Trophoblast cell (in vitro differentiated cells and primary cell): Measurements from ENCODE around the gene KRTAP17-1.
"Not testable (repeated sequence)": the region's sequence is repeated elsewhere in the genome, so short reads cannot be mapped to it uniquely, and the experiment has no call there.

Experiments used
- DNase-seq, 2 donors: peaks; one replicate each; pipeline ENCODE4 v3.0.0-alpha.2; 2016
- H2AFZ ChIP-seq: 2 replicates; pipeline ENCODE4 v1.6.1; 2013; ENCODE audit warnings: low read length, moderate library complexity, mild to moderate bottlenecking; ENCODE audit not compliant: insufficient read depth, poor library complexity
- H2AK5ac ChIP-seq: 2 replicates; pipeline ENCODE4 v1.6.1; 2013; ENCODE audit warnings: mild to moderate bottlenecking, low read length
- H2BK120ac ChIP-seq: 2 replicates; pipeline ENCODE4 v1.6.1; 2013; ENCODE audit warnings: low read length, mild to moderate bottlenecking, moderate library complexity; ENCODE audit not compliant: insufficient read depth, poor library complexity
- H2BK12ac ChIP-seq: 2 replicates; pipeline ENCODE4 v1.6.1; 2013; ENCODE audit warnings: mild to moderate bottlenecking, low read length, moderate library complexity
- H2BK5ac ChIP-seq: 2 replicates; pipeline ENCODE4 v1.6.1; 2013; ENCODE audit warnings: low read length, low read depth, moderate library complexity, mild to moderate bottlenecking; ENCODE audit not compliant: poor library complexity
- H3K14ac ChIP-seq: 2 replicates; pipeline ENCODE4 v1.6.1; 2013; ENCODE audit warnings: mild to moderate bottlenecking, low read length
- H3K18ac ChIP-seq: 2 replicates; pipeline ENCODE4 v1.6.1; 2013; ENCODE audit warnings: mild to moderate bottlenecking, low read length
- H3K23ac ChIP-seq: 2 replicates; pipeline ENCODE4 v1.6.1; 2013; ENCODE audit warnings: low read length
- H3K27ac ChIP-seq: 2 replicates; pipeline ENCODE4 v1.5.1; 2013; ENCODE audit warnings: low read depth, mild to moderate bottlenecking, inconsistent platforms, low read length, moderate library complexity
- H3K27me3 ChIP-seq: 2 replicates; pipeline ENCODE4 v1.6.1; 2013; ENCODE audit warnings: inconsistent platforms, mild to moderate bottlenecking, low read length, moderate library complexity; ENCODE audit not compliant: insufficient read depth
- H3K36me3 ChIP-seq, 2 experiments: 1 replicate in 1 of 2; 2 replicates in 1 of 2; pipeline ENCODE4 v1.6.1; 2013; ENCODE audit warnings: low read length in 2 of 2, mild to moderate bottlenecking in 2 of 2, moderate library complexity in 1 of 2; ENCODE audit not compliant: insufficient read depth in 2 of 2, control insufficient read depth in 1 of 2
- H3K4ac ChIP-seq: 2 replicates; pipeline ENCODE4 v1.6.1; 2013; ENCODE audit warnings: low read depth, mild to moderate bottlenecking, low read length, moderate library complexity
- H3K4me1 ChIP-seq, 2 experiments: 1 replicate in 1 of 2; 2 replicates in 1 of 2; pipeline ENCODE4 v1.6.1; 2013; ENCODE audit warnings: low read length in 2 of 2, mild to moderate bottlenecking in 2 of 2, moderate library complexity in 1 of 2; ENCODE audit not compliant: insufficient read depth in 2 of 2, control insufficient read depth in 1 of 2
- H3K4me2 ChIP-seq: 2 replicates; pipeline ENCODE4 v1.6.1; 2013; ENCODE audit warnings: inconsistent platforms, mild to moderate bottlenecking, low read length, moderate library complexity
- H3K4me3 ChIP-seq: 2 replicates; pipeline ENCODE4 v1.5.1; 2013; ENCODE audit warnings: mild to moderate bottlenecking, low read depth, low read length, inconsistent platforms
- H3K79me1 ChIP-seq: one replicate; pipeline ENCODE4 v1.6.1; 2013; ENCODE audit warnings: low read length
- H3K79me2 ChIP-seq: 2 replicates; pipeline ENCODE4 v1.6.1; 2013; ENCODE audit warnings: low read length, mild to moderate bottlenecking; ENCODE audit not compliant: control insufficient read depth, insufficient read depth, poor library complexity
- H3K9ac ChIP-seq: 2 replicates; pipeline ENCODE4 v1.6.1; 2013; ENCODE audit warnings: mild to moderate bottlenecking, low read length
- H3K9me3 ChIP-seq: 2 replicates; pipeline ENCODE4 v1.6.1; 2013; ENCODE audit warnings: low read depth, mild to moderate bottlenecking, control low read depth, inconsistent platforms, low read length; ENCODE audit not compliant: insufficient read depth
- H4K12ac ChIP-seq: 2 replicates; pipeline ENCODE4 v1.6.1; 2013; ENCODE audit warnings: low read depth, mild to moderate bottlenecking, low read length, moderate library complexity
- H4K8ac ChIP-seq: 2 replicates; pipeline ENCODE4 v1.6.1; 2013; ENCODE audit warnings: low read depth, mild to moderate bottlenecking, low read length, moderate library complexity
- H4K91ac ChIP-seq: one replicate; pipeline ENCODE4 v1.6.1; 2013; ENCODE audit warnings: low read depth, mild to moderate bottlenecking, low read length, moderate library complexity
- WGBS: extraction: QIAGEN DNeasy Blood & Tissue Kit; methylation state at CpG from one replicate; pipeline ENCODE4 v1.1.7; 2013; ENCODE audit warnings: missing lambda C conversion rate; ENCODE audit not compliant: insufficient read length, insufficient coverage; ENCODE audit errors: extremely low coverage; 5-methylcytosine and 5-hydroxymethylcytosine counted together

The KRTAP17-1 gene

DNA sequence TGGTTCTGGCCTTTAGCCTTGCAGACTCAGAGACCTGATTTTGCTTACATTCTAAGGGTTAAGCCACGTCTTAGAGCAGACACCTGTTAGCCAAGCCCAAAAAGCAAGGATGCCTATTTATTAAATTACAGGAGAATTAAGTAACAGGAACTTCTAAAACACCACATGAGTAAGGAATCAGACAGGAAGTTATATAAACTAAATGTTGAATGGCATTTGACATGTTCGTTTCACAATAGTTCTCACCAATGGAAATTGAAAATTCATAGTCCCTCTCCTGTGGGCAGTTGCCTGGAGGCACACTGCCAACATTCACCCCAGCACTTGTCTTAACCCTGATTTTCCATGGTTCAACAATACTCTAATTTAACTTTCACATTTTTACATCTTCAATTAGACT is 31.0 kb downstream of the KRTAP17-1 start:
- no peak overlapping the region for H2BK120ac ChIP-seq
- no peaks in the 10 kb centered on the region for H3K79me2 ChIP-seq
- no peak overlapping the region for H3K4me3 ChIP-seq
- no peaks in the 10 kb centered on the region for H3K9me3 ChIP-seq
- H4K12ac ChIP-seq: no peak overlapping the region
- H3K27me3 ChIP-seq: no peaks in the 10 kb centered on the region
- H3K4me2 ChIP-seq: no peak overlapping the region
- H3K27ac ChIP-seq: no peak overlapping the region
- H4K91ac ChIP-seq: no peak overlapping the region
- H3K23ac ChIP-seq: no peak overlapping the region
- WGBS: no CpG with 5 or more reads among the region's 2 CpGs
- peak in 1 of 2 donors; percentile 0 for DNase-seq
- no peak overlapping the region for H2AK5ac ChIP-seq
- no peak overlapping the region for H3K9ac ChIP-seq
- H2BK12ac ChIP-seq: no peak overlapping the region
- no peak overlapping the region for H2BK5ac ChIP-seq
- H3K14ac ChIP-seq: no peak overlapping the region
- H3K4ac ChIP-seq: no peak overlapping the region
- H3K36me3 ChIP-seq: no peaks in the 10 kb centered on the region
- H3K18ac ChIP-seq: no peak overlapping the region
- H3K79me1 ChIP-seq: peaks cover 6% of the 10 kb centered on the region
- H2AFZ ChIP-seq: no peak overlapping the region
- peaks cover 3% of the 10 kb centered on the region in 2 experiments for H3K4me1 ChIP-seq
- H4K8ac ChIP-seq: no peak overlapping the region

- Histone ChIP-seq H3K23ac (no peak overlapping the region), H3K4me2 (no peak overlapping the region), H3K4me1 (peaks cover 3% of the 10 kb centered on the region in 2 experiments), H2AK5ac (no peak overlapping the region), H3K79me1 (peaks cover 6% of the 10 kb centered on the region), H3K14ac (no peak overlapping the region), H3K9me3 (no peaks in the 10 kb centered on the region), H3K4ac (no peak overlapping the region), H3K79me2 (no peaks in the 10 kb centered on the region), H2BK5ac (no peak overlapping the region), H3K36me3 (no peaks in the 10 kb centered on the region), H3K18ac (no peak overlapping the region), H4K91ac (no peak overlapping the region), H3K9ac (no peak overlapping the region), H3K27ac (peak overlapping the region; percentile 67), H4K12ac (no peak overlapping the region), H2BK120ac (no peak overlapping the region), H2BK12ac (no peak overlapping the region), H4K8ac (no peak overlapping the region), H3K4me3 (no peak overlapping the region), H3K27me3 (no peaks in the 10 kb centered on the region), H2AFZ (no peak overlapping the region)
- DNase-seq: peak in 1 of 2 donors; percentile 0
- no CpG with 5 or more reads among the region's 3 CpGs for WGBS
These were observed 31.5 kb downstream of the KRTAP17-1 start for GRCh38 chr17:41284043-41284442.

GRCh38 chr17:41278176-41278955 is 37.1 kb downstream of the KRTAP17-1 start:
- no peak overlapping the region for H3K4me2 ChIP-seq
- no peaks in the 10 kb centered on the region for H3K79me2 ChIP-seq
- H3K18ac ChIP-seq: no peak overlapping the region
- H4K12ac ChIP-seq: no peak overlapping the region
- H2BK12ac ChIP-seq: no peak overlapping the region
- H2AFZ ChIP-seq: no peak overlapping the region
- peaks cover under 1% of the 10 kb centered on the region for H3K79me1 ChIP-seq
- no peak overlapping the region for H4K91ac ChIP-seq
- H3K9me3 ChIP-seq: no peaks in the 10 kb centered on the region
- no peak overlapping the region for H2AK5ac ChIP-seq
- H2BK120ac ChIP-seq: no peak overlapping the region
- no peaks in the 10 kb centered on the region for H3K27me3 ChIP-seq
- peak in 1 of 2 donors; percentile 0 for DNase-seq
- H3K14ac ChIP-seq: no peak overlapping the region
- no peak overlapping the region for H3K4me3 ChIP-seq
- no peak overlapping the region for H3K4ac ChIP-seq
- H3K27ac ChIP-seq: no peak overlapping the region
- no peak overlapping the region for H2BK5ac ChIP-seq
- WGBS: no CpG with 5 or more reads among the region's 3 CpGs
- H3K4me1 ChIP-seq: peaks cover under 1 to 4% of the 10 kb centered on the region in 2 experiments
- H3K9ac ChIP-seq: no peak overlapping the region
- no peak overlapping the region for H4K8ac ChIP-seq
- H3K23ac ChIP-seq: no peak overlapping the region
- H3K36me3 ChIP-seq: no peaks in the 10 kb centered on the region

DNA sequence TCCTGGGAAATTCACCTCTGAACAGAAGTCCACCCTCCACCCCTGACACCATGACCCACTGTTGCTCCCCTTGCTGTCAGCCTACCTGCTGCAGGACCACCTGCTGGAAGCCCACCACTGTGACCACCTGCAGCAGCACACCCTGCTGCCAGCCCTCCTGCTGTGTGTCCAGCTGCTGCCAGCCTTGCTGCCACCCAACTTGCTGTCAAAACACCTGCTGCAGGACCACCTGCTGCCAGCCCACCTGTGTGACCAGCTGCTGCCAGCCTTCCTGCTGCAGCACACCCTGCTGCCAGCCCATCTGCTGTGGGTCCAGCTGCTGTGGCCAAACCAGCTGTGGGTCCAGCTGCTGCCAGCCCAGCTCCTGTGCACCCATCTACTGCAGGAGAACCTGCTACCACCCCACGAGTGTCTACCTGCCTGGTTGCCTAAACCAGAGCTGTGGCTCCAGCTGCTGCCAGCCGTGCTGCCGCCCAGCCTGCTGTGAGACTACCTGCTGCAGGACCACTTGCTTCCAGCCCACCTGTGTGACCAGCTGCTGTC is 39.8 kb downstream of the KRTAP17-1 start, which contains the start of gene KRTAP9-7:
Gene KRTAP9-7, plus strand, starts transcription at position 51 of the 543 bp plus-strand sequence. Its CDS starts 0 bp downstream, at position 51.
- not testable (repeated sequence) for H4K12ac ChIP-seq, H3K4ac ChIP-seq, H3K79me1 ChIP-seq, H3K18ac ChIP-seq, H3K79me2 ChIP-seq, H2BK12ac ChIP-seq, H3K27ac ChIP-seq, H3K4me2 ChIP-seq, H3K4me3 ChIP-seq, H3K27me3 ChIP-seq, H3K4me1 ChIP-seq, H2AK5ac ChIP-seq, H3K9ac ChIP-seq, H3K23ac ChIP-seq, H4K8ac ChIP-seq, H2BK5ac ChIP-seq, H2BK120ac ChIP-seq, H2AFZ ChIP-seq, H3K36me3 ChIP-seq, H3K14ac ChIP-seq, H3K9me3 ChIP-seq, H4K91ac ChIP-seq
- peak in 1 of 2 donors; percentile 0 for DNase-seq
- no CpG with 5 or more reads among the region's 3 CpGs for WGBS
